HG03575 (cell line): ENCODE results near the gene HSPB7.
"Not testable (repeated sequence)": the region's sequence is repeated elsewhere in the genome, so short reads cannot be mapped to it uniquely, and the experiment has no call there.

Experiments used
- ATAC-seq: cut with Tn5 transposase; IDR thresholded peaks from one replicate; pipeline ENCODE4 v1.9.1; 2021; ENCODE audit not compliant: unreplicated experiment, insufficient number of reproducible peaks, low FRiP score; ENCODE audit errors: extremely low read depth

Gene HSPB7

GRCh38 chr1:16053781-16054502, 36.1 kb upstream of the HSPB7 start:
- ATAC-seq = no peak

- not testable (repeated sequence) for ATAC-seq
Observed at GRCh38 chr1:16051949-16052348, 34.1 kb upstream of the HSPB7 start.

GRCh38 chr1:16051039-16051438, 33.2 kb upstream of the HSPB7 start:
- no peak for ATAC-seq

- ATAC-seq = no peak
Observed at GRCh38 chr1:16050328-16050727, 32.5 kb upstream of the HSPB7 start.

GRCh38 chr1:16048573-16049189, 30.8 kb upstream of the HSPB7 start:
- no peak for ATAC-seq

- no peak for ATAC-seq
Observed at GRCh38 chr1:16047791-16048475, 30.1 kb upstream of the HSPB7 start.

GRCh38 chr1:16046842-16047241, 29.0 kb upstream of the HSPB7 start:
- no peak for ATAC-seq

- ATAC-seq = no peak
Observed at GRCh38 chr1:16043950-16044349, 26.1 kb upstream of the HSPB7 start.

- ATAC-seq = no peak
Observed at GRCh38 chr1:16043521-16043920, 25.7 kb upstream of the HSPB7 start, which contains the start of gene CLCNKB. TSS of gene CLCNKB (plus strand) at chr1:16043782. CDS start at chr1:16044493, 711 bp downstream.

- ATAC-seq = not testable (repeated sequence)
Observed at GRCh38 chr1:16042654-16043053, 24.8 kb upstream of the HSPB7 start.

GRCh38 chr1:16042096-16042495, 24.3 kb upstream of the HSPB7 start:
- ATAC-seq = no peak

- no peak for ATAC-seq
Observed at GRCh38 chr1:16041200-16041599, 23.4 kb upstream of the HSPB7 start.

GRCh38 chr1:16039871-16040270, 22.0 kb upstream of the HSPB7 start:
- ATAC-seq = not testable (repeated sequence)

- no peak for ATAC-seq
Observed at GRCh38 chr1:16038620-16038912, 20.7 kb upstream of the HSPB7 start.

GRCh38 chr1:16036461-16036860, 18.6 kb upstream of the HSPB7 start:
- ATAC-seq = not testable (repeated sequence)

GRCh38 chr1:16033103-16033632, 15.3 kb upstream of the HSPB7 start:
- ATAC-seq = not testable (repeated sequence)

- no peak for ATAC-seq
Observed at GRCh38 chr1:16032388-16033102, 14.7 kb upstream of the HSPB7 start.

GRCh38 chr1:16031551-16031950, 13.7 kb upstream of the HSPB7 start:
- ATAC-seq = no peak

GRCh38 chr1:16029288-16029687, 11.4 kb upstream of the HSPB7 start:
- no peak for ATAC-seq

- ATAC-seq = not testable (repeated sequence)
Observed at GRCh38 chr1:16029003-16029268, 11.1 kb upstream of the HSPB7 start.
